Glutamatergic neuron (in vitro differentiated cells): ENCODE measurements around the gene SH2D1B. TPM values are rescaled to one million over a fixed set of nuclear protein-coding genes. Genes with fewer than 3 reads are reported as not detected.

ENCODE experiments used
- DNase-seq: peaks from one replicate; pipeline ENCODE4 v3.0.0; 2022
- H3K27ac Mint-ChIP-seq: one replicate; pipeline ENCODE4 v1.8.0; 2020; ENCODE audit warnings: mild to moderate bottlenecking, mixed read lengths, inconsistent platforms; ENCODE audit not compliant: unreplicated experiment
- H3K27me3 Mint-ChIP-seq: one replicate; pipeline ENCODE4 v1.8.0; 2020; ENCODE audit warnings: mild to moderate bottlenecking, moderate library complexity, mixed read lengths, inconsistent platforms; ENCODE audit not compliant: unreplicated experiment
- H3K36me3 Mint-ChIP-seq: one replicate; pipeline ENCODE4 v1.8.0; 2020; ENCODE audit warnings: mild to moderate bottlenecking, mixed read lengths, inconsistent platforms; ENCODE audit not compliant: unreplicated experiment
- H3K4me1 Mint-ChIP-seq: one replicate; pipeline ENCODE4 v1.8.0; 2020; ENCODE audit warnings: mild to moderate bottlenecking, low read depth, mixed read lengths, inconsistent platforms; ENCODE audit not compliant: unreplicated experiment
- H3K4me3 Mint-ChIP-seq: one replicate; pipeline ENCODE4 v1.8.0; 2020; ENCODE audit warnings: mild to moderate bottlenecking, mixed read lengths, inconsistent platforms; ENCODE audit not compliant: unreplicated experiment
- H3K9me3 Mint-ChIP-seq: one replicate; pipeline ENCODE4 v1.8.0; 2020; ENCODE audit warnings: mild to moderate bottlenecking, moderate library complexity, mixed read lengths, inconsistent platforms; ENCODE audit not compliant: unreplicated experiment
- CTCF ChIP-seq: fragments of 200-600 bp; sonication (generic); IDR thresholded peaks from one replicate; pipeline ENCODE4 v1.5.0; 2021; ENCODE audit not compliant: partially characterized antibody, unreplicated experiment
- total RNA-seq: library from RNA; stranded (reverse); fragmentation: NEBNext Ultra II Directional; extraction: Animal tissue kit (Norgen Biotek cat#: 25700); gene quantifications from one replicate; pipeline ENCODE4 v1.2.1, GENCODE V29; 2021; ENCODE audit not compliant: unreplicated experiment

The SH2D1B gene
- total RNA-seq, 1 donor from 2014 or later, result not detected

DNA sequence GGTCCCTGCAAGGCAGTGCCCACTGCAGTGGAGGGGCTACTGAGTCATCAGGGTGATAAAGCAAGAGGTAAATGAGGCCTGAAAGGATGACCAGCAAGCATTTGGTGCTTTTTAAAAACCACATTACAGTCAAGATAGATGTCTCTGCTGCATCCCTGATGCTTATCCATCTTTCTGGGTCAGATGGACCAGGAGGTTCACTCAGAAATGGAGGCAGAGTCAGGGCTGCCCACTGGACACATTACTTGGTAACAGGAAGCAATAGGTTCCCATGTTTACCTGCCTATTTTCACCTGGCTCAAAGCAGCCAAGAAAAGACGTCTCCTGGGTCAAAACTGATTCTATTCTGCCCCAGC lies 38.9 kb downstream of the SH2D1B start:
- H3K36me3 Mint-ChIP-seq, result peaks cover 4% of the 10 kb centered on the region
- H3K9me3 Mint-ChIP-seq, result peaks cover 3% of the 10 kb centered on the region
- H3K4me1 Mint-ChIP-seq, result peaks cover 5% of the 10 kb centered on the region
- no peak for DNase-seq
- H3K27ac Mint-ChIP-seq, result no peak overlapping the region
- no peaks in the 10 kb centered on the region for H3K27me3 Mint-ChIP-seq
- H3K4me3 Mint-ChIP-seq, result no peak overlapping the region
- no peak for TF ChIP-seq CTCF

GRCh38 chr1:162372159-162373071 lies 39.5 kb downstream of the SH2D1B start:
- no peak for TF ChIP-seq CTCF
- Mint-ChIP-seq H3K27ac (no peak overlapping the region), H3K9me3 (peaks cover 1% of the 10 kb centered on the region), H3K36me3 (peaks cover 4% of the 10 kb centered on the region), H3K4me3 (no peak overlapping the region), H3K27me3 (no peaks in the 10 kb centered on the region), H3K4me1 (peaks cover 8% of the 10 kb centered on the region)
- no peak for DNase-seq

DNA sequence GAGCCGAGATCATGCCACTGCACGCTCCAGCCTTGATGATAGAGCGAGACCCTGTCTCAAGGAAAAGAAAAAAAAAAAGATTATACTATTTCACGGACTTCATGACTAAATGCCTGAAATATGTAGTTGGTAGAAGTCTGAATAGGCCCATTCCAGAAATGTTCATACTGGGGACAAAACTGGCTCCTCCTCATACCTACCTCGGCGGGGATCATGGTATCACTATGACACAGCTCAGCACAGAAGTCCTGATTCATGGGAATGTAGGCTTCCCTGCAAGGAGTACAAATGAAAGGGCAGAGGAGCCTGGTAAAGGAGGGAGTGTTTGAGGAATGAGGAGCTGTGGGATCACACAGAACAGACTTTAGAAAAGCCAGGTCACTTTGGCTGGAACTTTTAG lies 40.3 kb downstream of the SH2D1B start:
- H3K4me1 Mint-ChIP-seq, result peaks cover 8% of the 10 kb centered on the region
- DNase-seq, result no peak
- peaks cover 4% of the 10 kb centered on the region for H3K36me3 Mint-ChIP-seq
- H3K9me3 Mint-ChIP-seq, result peaks cover 1% of the 10 kb centered on the region
- no peaks in the 10 kb centered on the region for H3K27me3 Mint-ChIP-seq
- no peak for TF ChIP-seq CTCF
- H3K27ac Mint-ChIP-seq, result no peak overlapping the region
- H3K4me3 Mint-ChIP-seq, result no peak overlapping the region

DNA sequence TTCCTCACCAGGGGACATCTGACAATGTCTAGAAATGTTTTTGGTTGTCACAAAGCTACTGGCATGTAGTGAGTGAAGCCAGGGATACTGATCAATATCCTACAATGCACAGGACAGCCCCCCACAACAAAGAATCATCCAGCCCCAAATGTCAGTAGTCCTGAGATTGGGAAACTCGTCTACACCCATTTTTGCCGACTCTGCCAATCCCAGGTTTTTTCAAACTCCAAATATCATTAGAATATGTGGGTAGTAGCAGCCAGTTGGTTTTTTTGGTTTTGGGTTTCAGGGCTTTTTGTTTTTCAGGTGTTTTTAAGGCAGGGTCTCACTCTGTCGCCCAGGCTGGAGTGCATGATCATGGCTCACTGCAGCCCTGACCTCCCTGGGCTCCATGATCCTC lies 41.2 kb downstream of the SH2D1B start:
- Mint-ChIP-seq H3K4me1 (peaks cover 7% of the 10 kb centered on the region), H3K27me3 (no peaks in the 10 kb centered on the region), H3K9me3 (peaks cover 1% of the 10 kb centered on the region), H3K36me3 (no peaks in the 10 kb centered on the region), H3K27ac (no peak overlapping the region), H3K4me3 (no peak overlapping the region)
- no peak for TF ChIP-seq CTCF
- DNase-seq, result no peak

DNA sequence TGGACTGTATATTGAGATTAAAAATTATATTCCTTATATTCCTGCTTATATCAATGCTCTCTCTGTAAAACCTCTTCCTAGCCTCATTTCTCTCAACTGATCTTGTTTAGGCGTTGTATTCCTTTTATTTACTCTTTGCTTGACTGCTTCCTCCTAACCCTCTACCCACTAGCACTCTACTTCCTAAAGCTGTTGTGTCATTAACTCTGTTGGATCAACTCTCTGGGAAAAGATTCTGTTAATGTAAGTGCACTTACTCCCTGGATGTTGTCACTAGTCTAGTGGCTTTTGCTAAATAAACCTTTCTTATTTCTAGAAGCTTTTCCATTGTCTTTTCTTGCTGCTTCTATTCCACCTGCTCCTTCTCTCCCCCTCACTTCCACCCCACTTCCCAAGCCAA lies 41.8 kb downstream of the SH2D1B start:
- no peak for TF ChIP-seq CTCF
- no peaks in the 10 kb centered on the region for H3K36me3 Mint-ChIP-seq

More for the DNA sequence above, 41.8 kb downstream of the SH2D1B start:
- Mint-ChIP-seq H3K27me3 (no peaks in the 10 kb centered on the region), H3K4me3 (no peak overlapping the region), H3K4me1 (peaks cover 7% of the 10 kb centered on the region), H3K9me3 (peaks cover 1% of the 10 kb centered on the region), H3K27ac (no peak overlapping the region)
- DNase-seq, result no peak
